Stimulated activated CD4-positive, alpha-beta T cell treated with anti-CD3 and anti-CD28 coated beads, Interleukin-2, amount 100 ng/mL, for 4 hours (primary cell): ENCODE measurements around the gene BRD1.

Experiments used
- DNase-seq: peaks from one replicate; pipeline ENCODE4 v3.0.0-alpha.2; 2020; ENCODE audit warnings: low read depth

BRD1 gene

GRCh38 chr22:49827853-49828598, at the start of gene BRD1:
TSS of gene BRD1 (minus strand) at chr22:49827873. CDS start at chr22:49824317, 3,556 bp downstream.
- DNase-seq: peak; percentile 41

GRCh38 chr22:49873228-49873940, 45.7 kb upstream of the BRD1 start:
- no peak for DNase-seq

GRCh38 chr22:49872347-49872746, 44.7 kb upstream of the BRD1 start:
- DNase-seq: no peak

- DNase-seq: no peak
Measured at GRCh38 chr22:49871482-49871881, 43.8 kb upstream of the BRD1 start.

GRCh38 chr22:49869845-49870712, 42.4 kb upstream of the BRD1 start:
- DNase-seq: no peak

GRCh38 chr22:49869086-49869830, 41.6 kb upstream of the BRD1 start:
- no peak for DNase-seq

- no peak for DNase-seq
Measured at GRCh38 chr22:49867303-49868265, 39.9 kb upstream of the BRD1 start.

- DNase-seq: no peak
Measured at GRCh38 chr22:49866646-49867045, 39.0 kb upstream of the BRD1 start.

GRCh38 chr22:49866134-49866533, 38.5 kb upstream of the BRD1 start:
- no peak for DNase-seq

- no peak for DNase-seq
Measured at GRCh38 chr22:49865156-49865555, 37.5 kb upstream of the BRD1 start.

GRCh38 chr22:49863931-49864330, 36.3 kb upstream of the BRD1 start:
- no peak for DNase-seq

GRCh38 chr22:49862496-49862776, 34.8 kb upstream of the BRD1 start:
- DNase-seq: no peak

- DNase-seq: no peak
Measured at GRCh38 chr22:49861642-49862495, 34.2 kb upstream of the BRD1 start.

GRCh38 chr22:49858827-49859226, 31.2 kb upstream of the BRD1 start:
- DNase-seq: no peak

GRCh38 chr22:49856766-49857618, 29.3 kb upstream of the BRD1 start:
- no peak for DNase-seq

- DNase-seq: no peak
Measured at GRCh38 chr22:49856343-49856742, 28.7 kb upstream of the BRD1 start.

GRCh38 chr22:49855251-49855911, 27.7 kb upstream of the BRD1 start:
- DNase-seq: no peak
